Left renal pelvis (tissue), 4 donors: ENCODE data around the gene C2CD2. TPM values are rescaled to one million over a fixed set of nuclear protein-coding genes. Genes with fewer than 3 reads are reported as not detected.

Experiments used
- DNase-seq, 4 donors: peaks; one replicate each; pipeline ENCODE4 v3.0.0-alpha.2; 2013; ENCODE audit warnings: low read depth in 4 of 4, low spot score in 3 of 4
- polyA plus RNA-seq, 4 donors: library from polyadenylated mRNA; unstranded; fragments of 120-200 nt; gene quantifications; one replicate each; pipeline ENCODE4 v1.2.1, GENCODE V29; 2013; ENCODE audit not compliant: insufficient read length in 4 of 4

Gene C2CD2
- polyA plus RNA-seq, 4 donors: 12.8 to 17.6 (median 16.4) TPM

GRCh38 chr21:41871293-41872030 is 82.4 kb downstream of the C2CD2 start:
- no peak for DNase-seq

GRCh38 chr21:41869771-41870170 is 84.0 kb downstream of the C2CD2 start:
- DNase-seq: no peak

- no peak for DNase-seq
Measured at GRCh38 chr21:41868062-41868710, 85.6 kb downstream of the C2CD2 start.

- no peak for DNase-seq
Measured at GRCh38 chr21:41867313-41867712, 86.5 kb downstream of the C2CD2 start.

- no peak for DNase-seq
Measured at GRCh38 chr21:41866274-41866809, 87.5 kb downstream of the C2CD2 start.

- DNase-seq: no peak
Measured at GRCh38 chr21:41865002-41865777, 88.6 kb downstream of the C2CD2 start.

- DNase-seq: no peak
Measured at GRCh38 chr21:41864311-41865001, 89.4 kb downstream of the C2CD2 start.

GRCh38 chr21:41863439-41863740 is 90.4 kb downstream of the C2CD2 start:
- DNase-seq: no peak

- no peak for DNase-seq
Measured at GRCh38 chr21:41861987-41862386, 91.8 kb downstream of the C2CD2 start.

GRCh38 chr21:41861255-41861654 is 92.6 kb downstream of the C2CD2 start:
- no peak for DNase-seq

GRCh38 chr21:41859297-41859980 is 94.4 kb downstream of the C2CD2 start:
- no peak for DNase-seq

GRCh38 chr21:41858466-41859296 is 95.1 kb downstream of the C2CD2 start:
- DNase-seq: no peak

GRCh38 chr21:41857771-41858300 is 96.0 kb downstream of the C2CD2 start:
- no peak for DNase-seq

- no peak for DNase-seq
Measured at GRCh38 chr21:41856572-41856971, 97.2 kb downstream of the C2CD2 start.

- DNase-seq: no peak
Measured at GRCh38 chr21:41854426-41854995, 99.3 kb downstream of the C2CD2 start.

GRCh38 chr21:41852929-41853320 is 100.9 kb downstream of the C2CD2 start:
- DNase-seq: no peak

- no peak for DNase-seq
Measured at GRCh38 chr21:41852151-41852928, 101.5 kb downstream of the C2CD2 start.
